Kidney epithelial cell (primary cell): ENCODE results near the gene SHANK1. TPM values are rescaled to one million over a fixed set of nuclear protein-coding genes. Genes with fewer than 3 reads are reported as not detected.

ENCODE experiments used
- DNase-seq: peaks from one replicate; pipeline ENCODE4 v3.0.0-alpha.2; 2010; ENCODE audit warnings: low read depth
- H3K27me3 ChIP-seq: 2 replicates; pipeline ENCODE4 v1.6.0; 2011; ENCODE audit warnings: low read length; ENCODE audit not compliant: control insufficient read depth, insufficient read depth
- H3K36me3 ChIP-seq: 2 replicates; pipeline ENCODE4 v1.5.1; 2011; ENCODE audit warnings: low read length; ENCODE audit not compliant: control insufficient read depth, insufficient read depth
- H3K4me3 ChIP-seq: 2 replicates; pipeline ENCODE4 v1.5.1; 2011; ENCODE audit warnings: low read depth, mild to moderate bottlenecking, control low read depth, low read length
- total RNA-seq: library from RNA; depleted of rRNA; stranded (reverse); fragments of >200 nt; gene quantifications from 2 replicates; pipeline ENCODE4 v1.2.3, GENCODE V29; 2015
- TF ChIP-seq, protein P1 (sequence below): IDR thresholded peaks from 2 replicates; pipeline ENCODE4 v1.5.1; 2011; ENCODE audit warnings: mild to moderate bottlenecking, moderate library complexity, low read length, control low read depth, inconsistent platforms; ENCODE audit not compliant: insufficient read depth, poor library complexity, severe bottlenecking

The SHANK1 gene
- total RNA-seq, 1 donor from 2014 or later: 1.6 TPM

GRCh38 chr19:50719119-50719435 lies 525 bp downstream of the SHANK1 start:
- Histone ChIP-seq H3K27me3 (peaks cover 30% of the 10 kb centered on the region), H3K36me3 (no peaks in the 10 kb centered on the region), H3K4me3 (peak overlapping the region; percentile 48)
- no peak for DNase-seq
- TF ChIP-seq, protein P1, sequence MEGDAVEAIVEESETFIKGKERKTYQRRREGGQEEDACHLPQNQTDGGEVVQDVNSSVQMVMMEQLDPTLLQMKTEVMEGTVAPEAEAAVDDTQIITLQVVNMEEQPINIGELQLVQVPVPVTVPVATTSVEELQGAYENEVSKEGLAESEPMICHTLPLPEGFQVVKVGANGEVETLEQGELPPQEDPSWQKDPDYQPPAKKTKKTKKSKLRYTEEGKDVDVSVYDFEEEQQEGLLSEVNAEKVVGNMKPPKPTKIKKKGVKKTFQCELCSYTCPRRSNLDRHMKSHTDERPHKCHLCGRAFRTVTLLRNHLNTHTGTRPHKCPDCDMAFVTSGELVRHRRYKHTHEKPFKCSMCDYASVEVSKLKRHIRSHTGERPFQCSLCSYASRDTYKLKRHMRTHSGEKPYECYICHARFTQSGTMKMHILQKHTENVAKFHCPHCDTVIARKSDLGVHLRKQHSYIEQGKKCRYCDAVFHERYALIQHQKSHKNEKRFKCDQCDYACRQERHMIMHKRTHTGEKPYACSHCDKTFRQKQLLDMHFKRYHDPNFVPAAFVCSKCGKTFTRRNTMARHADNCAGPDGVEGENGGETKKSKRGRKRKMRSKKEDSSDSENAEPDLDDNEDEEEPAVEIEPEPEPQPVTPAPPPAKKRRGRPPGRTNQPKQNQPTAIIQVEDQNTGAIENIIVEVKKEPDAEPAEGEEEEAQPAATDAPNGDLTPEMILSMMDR: no peak

DNA sequence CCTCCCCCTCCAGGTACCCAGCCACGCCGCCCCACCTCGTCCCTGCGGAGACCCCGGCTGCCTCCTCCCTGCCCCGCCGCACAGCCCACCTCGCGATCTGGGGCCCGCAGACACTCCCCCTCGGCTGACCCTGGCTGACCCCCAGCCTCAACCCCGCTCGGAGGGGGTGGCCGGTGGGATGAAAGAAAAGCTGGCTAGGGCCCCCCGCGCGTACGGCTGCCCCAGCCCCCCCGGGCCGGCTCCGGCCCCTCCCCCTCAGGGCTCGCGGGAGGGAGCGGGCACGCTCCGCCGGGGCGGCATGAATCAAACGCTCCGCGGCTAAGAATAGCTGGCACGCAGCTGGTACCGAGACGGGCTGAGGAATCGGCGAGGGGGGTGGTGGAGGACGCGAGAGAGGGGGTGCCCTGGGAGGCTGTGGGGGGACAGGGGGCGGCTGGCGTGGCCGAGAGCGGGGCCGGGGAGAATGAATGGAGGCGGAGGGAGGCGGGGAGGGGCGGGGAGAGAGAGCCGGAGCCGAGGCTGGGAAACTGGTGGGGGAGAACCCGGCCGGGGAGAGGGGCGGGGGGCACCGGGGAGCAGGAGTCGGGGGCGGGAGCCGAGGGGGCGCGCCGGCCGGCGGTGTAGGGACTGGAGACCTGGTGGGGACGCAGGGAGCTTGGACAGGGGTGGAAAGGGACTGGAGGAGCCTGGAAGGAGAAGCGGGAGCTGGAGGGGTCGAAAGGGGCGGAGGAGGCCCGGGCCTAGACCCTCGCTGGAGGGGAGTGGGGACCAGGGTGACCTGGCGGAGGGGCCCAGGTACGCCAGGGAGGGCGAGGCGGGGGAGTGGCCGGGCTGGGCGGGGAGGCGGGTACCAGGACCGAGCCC lies 1.1 kb downstream of the SHANK1 start:
- Histone ChIP-seq H3K27me3 (peaks cover 30% of the 10 kb centered on the region), H3K4me3 (peak overlapping the region; percentile 48), H3K36me3 (no peaks in the 10 kb centered on the region)
- TF ChIP-seq, protein P1: no peak
- DNase-seq: no peak

- H3K4me3 ChIP-seq: peak overlapping the region; percentile 48
- H3K36me3 ChIP-seq: no peaks in the 10 kb centered on the region
- H3K27me3 ChIP-seq: peaks cover 25% of the 10 kb centered on the region
- DNase-seq: no peak
- TF ChIP-seq, protein P1: no peak
Measured at GRCh38 chr19:50717891-50718254, 1.7 kb downstream of the SHANK1 start.

DNA sequence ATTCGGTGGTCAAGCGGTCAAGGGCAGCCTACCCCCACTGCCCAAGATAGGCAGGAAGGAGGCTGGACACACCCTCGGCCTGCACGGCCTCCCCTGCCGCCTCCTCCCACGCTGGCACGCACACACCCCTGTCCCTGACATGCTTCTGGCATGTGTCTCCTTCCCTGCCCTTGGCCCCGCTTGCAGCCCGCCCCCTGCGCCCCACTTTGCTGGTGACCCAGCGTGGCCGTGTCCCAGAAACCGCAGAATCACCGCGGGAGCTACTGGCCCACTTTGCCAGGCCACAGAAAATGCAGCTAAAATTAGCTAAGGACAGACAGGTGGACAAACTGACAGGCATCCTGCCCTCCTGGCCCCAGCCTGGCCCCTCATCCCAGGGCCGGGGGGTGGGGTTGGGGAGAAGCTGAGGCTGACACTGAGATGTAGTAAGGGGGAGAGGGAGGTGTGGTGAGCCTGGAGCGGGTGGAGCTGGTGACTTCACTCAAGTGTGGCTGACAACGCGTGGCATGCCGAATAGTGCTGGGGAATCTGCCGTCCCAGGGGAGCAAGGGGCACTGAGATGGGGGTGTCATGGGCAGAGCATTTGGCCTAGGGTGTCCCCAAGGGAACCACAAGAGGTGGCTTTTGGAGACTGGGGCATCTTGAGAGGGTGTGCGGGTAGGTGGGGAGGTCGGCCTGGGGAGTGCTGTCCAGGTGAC lies 2.4 kb downstream of the SHANK1 start:
- Histone ChIP-seq H3K27me3 (peaks cover 23% of the 10 kb centered on the region), H3K36me3 (no peaks in the 10 kb centered on the region), H3K4me3 (no peak overlapping the region)
- DNase-seq: no peak
- TF ChIP-seq, protein P1: no peak

GRCh38 chr19:50716178-50717025 lies 3.2 kb downstream of the SHANK1 start:
- Histone ChIP-seq H3K4me3 (no peak overlapping the region), H3K36me3 (no peaks in the 10 kb centered on the region), H3K27me3 (peaks cover 23% of the 10 kb centered on the region)
- TF ChIP-seq, protein P1: no peak
- DNase-seq: no peak
